NB4 (cell line): ENCODE measurements around the gene WRAP73.

Source experiments
- MAX ChIP-seq: IDR thresholded peaks from 2 replicates; pipeline ENCODE4 v1.6.1; 2011; ENCODE audit warnings: low read depth, low read length
- MYC ChIP-seq: IDR thresholded peaks from 2 replicates; pipeline ENCODE4 v1.6.1; 2011; ENCODE audit warnings: low read depth, low read length
- POLR2A ChIP-seq: IDR thresholded peaks from 2 replicates; pipeline ENCODE4 v1.6.1; 2011; ENCODE audit warnings: mild to moderate bottlenecking; ENCODE audit not compliant: insufficient read length; ENCODE audit errors: extremely low read depth
- TF ChIP-seq, protein P1 (sequence below): IDR thresholded peaks from one replicate; pipeline ENCODE4 v1.5.1; 2012; ENCODE audit warnings: low read depth, low read length

- TF ChIP-seq, protein P1, sequence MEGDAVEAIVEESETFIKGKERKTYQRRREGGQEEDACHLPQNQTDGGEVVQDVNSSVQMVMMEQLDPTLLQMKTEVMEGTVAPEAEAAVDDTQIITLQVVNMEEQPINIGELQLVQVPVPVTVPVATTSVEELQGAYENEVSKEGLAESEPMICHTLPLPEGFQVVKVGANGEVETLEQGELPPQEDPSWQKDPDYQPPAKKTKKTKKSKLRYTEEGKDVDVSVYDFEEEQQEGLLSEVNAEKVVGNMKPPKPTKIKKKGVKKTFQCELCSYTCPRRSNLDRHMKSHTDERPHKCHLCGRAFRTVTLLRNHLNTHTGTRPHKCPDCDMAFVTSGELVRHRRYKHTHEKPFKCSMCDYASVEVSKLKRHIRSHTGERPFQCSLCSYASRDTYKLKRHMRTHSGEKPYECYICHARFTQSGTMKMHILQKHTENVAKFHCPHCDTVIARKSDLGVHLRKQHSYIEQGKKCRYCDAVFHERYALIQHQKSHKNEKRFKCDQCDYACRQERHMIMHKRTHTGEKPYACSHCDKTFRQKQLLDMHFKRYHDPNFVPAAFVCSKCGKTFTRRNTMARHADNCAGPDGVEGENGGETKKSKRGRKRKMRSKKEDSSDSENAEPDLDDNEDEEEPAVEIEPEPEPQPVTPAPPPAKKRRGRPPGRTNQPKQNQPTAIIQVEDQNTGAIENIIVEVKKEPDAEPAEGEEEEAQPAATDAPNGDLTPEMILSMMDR = no peak
- TF ChIP-seq MAX (no peak), POLR2A (no peak), MYC (no peak)
These were observed 35.3 kb upstream of the WRAP73 start for GRCh38 chr1:3685222-3685621.
